GM12873 (cell line): ENCODE measurements around the gene TRMT10B.

Source experiments
- TF ChIP-seq, protein P1 (sequence below): IDR thresholded peaks from 2 replicates; pipeline ENCODE4 v1.5.1; 2012; ENCODE audit warnings: low read depth, mild to moderate bottlenecking, moderate library complexity, low read length, control low read depth; ENCODE audit not compliant: insufficient read depth; ENCODE audit errors: missing control alignments

The TRMT10B gene

DNA sequence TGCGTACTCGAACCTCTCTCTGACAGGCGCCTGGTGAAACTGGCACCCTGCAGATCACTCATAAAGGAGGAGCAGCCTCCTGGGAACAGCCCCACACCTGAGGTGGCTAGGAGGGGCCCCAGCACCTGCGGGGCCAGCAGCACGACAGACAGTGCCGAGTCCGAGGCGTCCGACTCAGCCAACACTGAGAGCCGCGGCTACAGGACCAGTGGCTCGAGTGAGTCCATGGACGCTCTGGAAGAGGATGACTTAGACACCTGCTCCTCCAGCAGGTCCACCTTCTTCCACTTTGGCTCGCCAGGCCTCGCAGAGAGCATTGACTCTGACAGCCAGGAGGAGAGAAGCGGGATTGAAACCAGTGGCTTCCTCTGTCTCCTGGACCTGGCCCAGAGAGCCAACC is 13.5 kb upstream of the TRMT10B start:
- TF ChIP-seq, protein P1, sequence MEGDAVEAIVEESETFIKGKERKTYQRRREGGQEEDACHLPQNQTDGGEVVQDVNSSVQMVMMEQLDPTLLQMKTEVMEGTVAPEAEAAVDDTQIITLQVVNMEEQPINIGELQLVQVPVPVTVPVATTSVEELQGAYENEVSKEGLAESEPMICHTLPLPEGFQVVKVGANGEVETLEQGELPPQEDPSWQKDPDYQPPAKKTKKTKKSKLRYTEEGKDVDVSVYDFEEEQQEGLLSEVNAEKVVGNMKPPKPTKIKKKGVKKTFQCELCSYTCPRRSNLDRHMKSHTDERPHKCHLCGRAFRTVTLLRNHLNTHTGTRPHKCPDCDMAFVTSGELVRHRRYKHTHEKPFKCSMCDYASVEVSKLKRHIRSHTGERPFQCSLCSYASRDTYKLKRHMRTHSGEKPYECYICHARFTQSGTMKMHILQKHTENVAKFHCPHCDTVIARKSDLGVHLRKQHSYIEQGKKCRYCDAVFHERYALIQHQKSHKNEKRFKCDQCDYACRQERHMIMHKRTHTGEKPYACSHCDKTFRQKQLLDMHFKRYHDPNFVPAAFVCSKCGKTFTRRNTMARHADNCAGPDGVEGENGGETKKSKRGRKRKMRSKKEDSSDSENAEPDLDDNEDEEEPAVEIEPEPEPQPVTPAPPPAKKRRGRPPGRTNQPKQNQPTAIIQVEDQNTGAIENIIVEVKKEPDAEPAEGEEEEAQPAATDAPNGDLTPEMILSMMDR, result no peak

DNA sequence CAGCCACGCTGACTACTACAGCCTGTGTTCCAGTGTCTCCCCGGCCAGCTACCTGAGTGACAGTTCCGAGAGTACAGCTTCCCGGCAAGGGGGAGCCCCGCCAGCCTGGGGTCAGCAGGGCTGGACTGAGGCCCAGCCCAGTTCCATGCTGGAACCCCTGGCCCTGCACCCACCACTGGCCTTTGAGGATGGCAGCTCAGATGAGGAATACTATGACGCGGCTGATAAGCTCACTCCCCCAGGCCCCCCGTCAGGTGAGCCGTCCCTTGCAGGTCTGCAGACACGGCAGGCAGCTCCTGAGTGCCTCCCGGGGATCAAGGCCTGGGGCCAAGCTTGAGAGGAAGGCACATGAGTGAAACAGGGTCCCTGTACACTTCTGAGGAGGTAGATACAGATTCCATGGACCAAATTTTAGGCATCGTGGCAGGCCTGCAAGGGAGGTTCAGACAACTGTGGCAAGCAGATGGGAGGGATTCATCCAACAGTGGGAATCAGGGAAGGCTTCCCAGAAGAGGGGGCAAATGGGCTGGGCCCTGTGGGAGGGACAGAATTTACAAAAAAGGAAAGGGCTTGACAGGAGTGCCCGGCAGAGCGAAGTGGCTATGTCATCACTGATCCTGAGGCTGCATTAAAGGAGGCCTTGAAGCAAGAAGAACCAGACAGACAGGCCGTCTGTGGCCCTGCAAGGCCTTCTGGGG is 12.8 kb upstream of the TRMT10B start:
- TF ChIP-seq, protein P1, result no peak

DNA sequence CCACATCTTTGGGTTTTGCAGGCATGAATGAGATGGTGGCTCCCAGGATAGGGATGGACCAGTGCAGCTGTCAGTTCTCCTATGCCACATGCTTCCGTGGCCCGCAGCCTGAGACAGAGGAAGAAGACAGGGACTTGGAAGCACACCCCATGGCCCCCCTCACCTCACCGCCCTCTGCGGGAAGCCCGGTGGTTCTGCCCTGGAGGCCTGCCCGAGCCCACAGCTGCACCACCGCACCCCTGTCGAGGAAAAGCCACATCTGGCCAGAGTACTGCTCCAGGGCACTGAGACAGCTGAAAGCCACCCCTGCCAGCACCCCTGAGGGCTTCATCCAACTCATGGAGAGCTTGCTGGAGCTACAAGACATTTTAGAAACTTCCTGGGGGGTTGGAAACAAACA is 7.6 kb upstream of the TRMT10B start:
- TF ChIP-seq, protein P1, result no peak

DNA sequence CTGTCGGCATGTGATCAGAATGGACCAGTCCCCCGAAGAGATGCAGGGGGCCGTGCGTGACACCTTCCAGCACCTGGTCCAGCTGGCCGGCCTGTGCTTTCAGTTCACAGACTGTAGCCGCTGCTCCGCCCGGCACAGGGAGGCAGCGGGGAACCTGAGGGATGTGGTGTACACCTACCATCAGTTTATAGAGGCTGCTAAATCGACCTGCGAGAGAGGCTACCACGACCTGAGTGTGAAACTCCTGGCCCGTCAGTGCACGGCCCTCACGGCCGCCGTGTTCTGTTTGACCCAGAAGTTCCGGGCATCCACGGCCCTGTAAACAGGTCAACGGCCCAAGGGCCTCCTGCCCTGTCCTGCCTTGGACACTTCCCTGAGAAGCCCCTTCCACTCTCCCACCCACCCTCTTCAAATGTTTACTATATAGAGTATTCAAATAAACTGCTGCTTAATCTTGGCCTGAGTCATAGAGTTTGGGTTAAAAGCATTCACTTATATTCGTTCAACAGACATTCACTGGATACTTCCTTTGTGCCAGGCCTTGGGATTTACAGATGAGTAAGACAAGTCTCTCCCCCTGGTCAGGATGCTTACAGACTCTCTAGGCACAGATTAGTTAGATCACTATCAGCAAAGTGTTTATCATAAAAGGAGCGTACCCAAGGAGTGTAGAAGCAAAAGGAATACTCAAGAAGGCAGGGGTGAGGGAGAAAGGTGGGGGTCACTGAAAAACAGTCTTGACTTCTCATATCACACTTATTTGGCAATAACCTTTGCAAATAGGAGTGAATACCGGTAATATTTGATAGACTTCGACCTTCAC is 6.9 kb upstream of the TRMT10B start:
- TF ChIP-seq, protein P1, result no peak

DNA sequence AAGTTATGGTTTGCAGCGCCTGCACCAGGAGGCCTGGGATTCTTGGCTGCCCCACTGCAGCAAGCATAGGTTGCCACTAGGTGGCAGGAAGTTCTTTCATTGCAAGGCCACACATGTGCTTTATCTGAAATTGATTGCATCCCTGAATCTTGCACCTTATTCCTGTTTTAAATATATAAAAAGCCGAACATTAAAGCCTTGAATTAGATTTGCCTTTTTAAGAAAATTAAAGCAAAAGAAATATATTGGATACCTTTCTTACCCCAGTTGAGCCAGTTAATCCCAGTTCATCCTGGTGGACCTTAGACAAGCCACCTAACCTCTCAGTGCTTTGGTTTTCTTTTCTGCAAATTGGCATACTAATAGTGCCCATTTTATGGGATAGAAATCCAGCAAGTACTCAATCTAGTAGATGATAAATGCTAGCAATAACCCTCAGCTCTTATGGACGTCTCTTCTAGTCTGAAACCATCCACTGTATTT is 6.3 kb upstream of the TRMT10B start:
- TF ChIP-seq, protein P1, result peak; percentile 95

DNA sequence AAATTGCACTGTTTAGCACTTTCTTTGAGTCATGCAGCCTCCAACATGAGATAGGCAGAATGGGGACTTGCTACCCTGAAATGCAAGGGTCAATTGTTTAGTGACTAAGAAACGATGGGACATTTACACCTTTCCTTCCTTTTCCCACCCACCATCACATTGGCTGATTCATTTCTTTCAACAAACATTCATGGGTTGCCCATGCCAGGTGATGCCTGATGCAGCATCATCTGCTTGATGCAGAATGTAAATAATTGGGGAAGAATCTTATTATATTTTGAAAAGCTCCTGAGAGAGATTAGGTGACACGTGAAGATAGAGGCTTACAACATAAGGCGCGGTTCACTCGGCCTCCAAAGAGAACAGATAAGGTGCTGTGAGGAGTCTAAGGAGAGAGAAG is 4.5 kb upstream of the TRMT10B start:
- TF ChIP-seq, protein P1, result no peak

DNA sequence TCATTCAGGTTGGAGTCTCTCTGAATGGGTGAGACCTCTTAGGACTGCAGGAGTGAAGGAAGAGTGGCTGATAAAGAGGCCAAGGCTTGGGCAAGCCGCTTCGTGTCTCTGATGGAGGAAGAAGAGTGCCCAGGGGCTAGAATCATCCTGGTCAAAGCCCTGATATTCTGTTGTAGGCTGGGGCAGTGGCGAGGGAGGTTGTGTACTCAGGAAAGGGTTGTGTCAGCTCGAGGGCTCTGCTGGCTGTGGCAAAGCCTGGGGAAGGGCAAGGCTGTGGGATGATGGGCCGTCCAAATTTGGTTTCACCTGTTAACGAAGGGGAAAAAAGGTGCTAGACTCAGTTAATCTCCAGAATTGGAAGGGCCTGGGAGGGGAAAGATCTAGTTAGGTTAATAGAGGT is 2.4 kb upstream of the TRMT10B start:
- TF ChIP-seq, protein P1, result no peak
